ENCODE results near the gene BFSP2.

Gene BFSP2

GRCh38 chr3:133441867-133442270 lies 42.0 kb downstream of the BFSP2 start:
- H3K4me3 ChIP-seq (ENCODE audit: low read depth, low read length, poor library complexity, severe bottlenecking): peak overlapping the region; percentile 14
- H3K9ac ChIP-seq (ENCODE audit: low read length): peak overlapping the region; percentile 5; the same call in 1 of the 2 replicates
- no peaks in the 10 kb centered on the region for H4K20me1 ChIP-seq (ENCODE audit: insufficient read depth, low read length)
- peak overlapping the region; percentile 45 for H3K4me2 ChIP-seq (ENCODE audit: low read length)
- TF ChIP-seq EZH2 (IDR thresholded peaks at IDR 0.05; ENCODE audit: borderline replicate concordance, low read length) (no peak), CTCF (IDR thresholded peaks at IDR 0.05; ENCODE audit: low read length) (no peak)
- no peak overlapping the region for H2AFZ ChIP-seq (ENCODE audit: low read length)
- H3F3A ChIP-seq (ENCODE audit: insufficient read depth, low read length): no peaks in the 10 kb centered on the region
- peaks cover 20% of the 10 kb centered on the region for H3K36me3 ChIP-seq (ENCODE audit: insufficient read depth, low read length)
- H3K9me2 ChIP-seq (ENCODE audit: low read depth, low read length): no peaks in the 10 kb centered on the region
- no peaks in the 10 kb centered on the region for H3K79me2 ChIP-seq (ENCODE audit: insufficient read depth, low read length)
- H3K27me3 ChIP-seq (ENCODE audit: insufficient read depth, low read length): no peaks in the 10 kb centered on the region
- peaks cover 6% of the 10 kb centered on the region for H3K9me3 ChIP-seq (ENCODE audit: low read length)
- H3K4me1 ChIP-seq (ENCODE audit: insufficient read depth, low read length, severe bottlenecking): peaks cover 54% of the 10 kb centered on the region
- H3K27ac ChIP-seq (ENCODE audit: low read depth, low read length, poor library complexity, severe bottlenecking): peak overlapping the region; percentile 35

GRCh38 chr3:133442518-133442917 lies 42.7 kb downstream of the BFSP2 start:
- H3K4me1 ChIP-seq (ENCODE audit: insufficient read depth, low read length, severe bottlenecking): peaks cover 60% of the 10 kb centered on the region
- H3K9me3 ChIP-seq (ENCODE audit: low read length): peaks cover 6% of the 10 kb centered on the region
- peak overlapping the region; percentile 35 for H3K27ac ChIP-seq (ENCODE audit: low read depth, low read length, poor library complexity, severe bottlenecking)
- no peak overlapping the region for H3K9ac ChIP-seq (ENCODE audit: low read length)
- no peak overlapping the region for H3K4me3 ChIP-seq (ENCODE audit: low read depth, low read length, poor library complexity, severe bottlenecking)
- no peaks in the 10 kb centered on the region for H3K27me3 ChIP-seq (ENCODE audit: insufficient read depth, low read length)
- peak overlapping the region; percentile 45; the same call in 1 of the 2 replicates for H3K4me2 ChIP-seq (ENCODE audit: low read length)
- no peaks in the 10 kb centered on the region for H3F3A ChIP-seq (ENCODE audit: insufficient read depth, low read length)
- no peak overlapping the region for H2AFZ ChIP-seq (ENCODE audit: low read length)
- no peaks in the 10 kb centered on the region for H4K20me1 ChIP-seq (ENCODE audit: insufficient read depth, low read length)
- peaks cover 20% of the 10 kb centered on the region for H3K36me3 ChIP-seq (ENCODE audit: insufficient read depth, low read length)
- no peaks in the 10 kb centered on the region for H3K79me2 ChIP-seq (ENCODE audit: insufficient read depth, low read length)
- TF ChIP-seq CTCF (IDR thresholded peaks at IDR 0.05; ENCODE audit: low read length) (no peak), EZH2 (IDR thresholded peaks at IDR 0.05; ENCODE audit: borderline replicate concordance, low read length) (no peak)
- no peaks in the 10 kb centered on the region for H3K9me2 ChIP-seq (ENCODE audit: low read depth, low read length)

GRCh38 chr3:133443649-133444422 lies 44.0 kb downstream of the BFSP2 start:
- H3K79me2 ChIP-seq (ENCODE audit: insufficient read depth, low read length): no peaks in the 10 kb centered on the region
- H3K9me3 ChIP-seq (ENCODE audit: low read length): peaks cover 6% of the 10 kb centered on the region
- H4K20me1 ChIP-seq (ENCODE audit: insufficient read depth, low read length): no peaks in the 10 kb centered on the region
- peak overlapping the region; percentile 27; the same call in 1 of the 2 replicates for H3K4me2 ChIP-seq (ENCODE audit: low read length)
- H3K27me3 ChIP-seq (ENCODE audit: insufficient read depth, low read length): no peaks in the 10 kb centered on the region
- H3K9ac ChIP-seq (ENCODE audit: low read length): peak overlapping the region; percentile 14; the same call in 1 of the 2 replicates
- no peak overlapping the region for H2AFZ ChIP-seq (ENCODE audit: low read length)
- no peaks in the 10 kb centered on the region for H3F3A ChIP-seq (ENCODE audit: insufficient read depth, low read length)
- H3K27ac ChIP-seq (ENCODE audit: low read depth, low read length, poor library complexity, severe bottlenecking): peak overlapping the region; percentile 65
- H3K4me1 ChIP-seq (ENCODE audit: insufficient read depth, low read length, severe bottlenecking): peaks cover 67% of the 10 kb centered on the region
- H3K9me2 ChIP-seq (ENCODE audit: low read depth, low read length): no peaks in the 10 kb centered on the region
- TF ChIP-seq EZH2 (IDR thresholded peaks at IDR 0.05; ENCODE audit: borderline replicate concordance, low read length): no peak
- peak; percentile 18 for TF ChIP-seq CTCF (IDR thresholded peaks at IDR 0.05; ENCODE audit: low read length)
- H3K4me3 ChIP-seq (ENCODE audit: low read depth, low read length, poor library complexity, severe bottlenecking): no peak overlapping the region
- peaks cover 20% of the 10 kb centered on the region for H3K36me3 ChIP-seq (ENCODE audit: insufficient read depth, low read length)
